Pulmonary artery endothelial cell (primary cell): Measurements from ENCODE around the gene SHC1. TPM values are rescaled to one million over a fixed set of nuclear protein-coding genes. Genes with fewer than 3 reads are reported as not detected.

ENCODE experiments used
- DNase-seq: peaks from one replicate; pipeline ENCODE4 v3.0.0-alpha.2; 2011; ENCODE audit warnings: low read depth, low spot score
- total RNA-seq: library from RNA; depleted of rRNA; stranded (reverse); fragments of >200 nt; gene quantifications from 2 replicates; pipeline ENCODE4 v1.2.3, GENCODE V29; 2014

SHC1 gene
- total RNA-seq, 1 donor from 2014 or later: 186 TPM

- no peak for DNase-seq
Observed at GRCh38 chr1:154957091-154957657, 13.4 kb downstream of the SHC1 start.

GRCh38 chr1:154956544-154956941 is 14.0 kb downstream of the SHC1 start:
- DNase-seq: no peak

- DNase-seq: peak; percentile 67
Observed at GRCh38 chr1:154955718-154956543, 14.6 kb downstream of the SHC1 start, which contains the start of gene PBXIP1. Gene PBXIP1, minus strand, starts transcription at chr1:154956099. Its CDS starts 2,378 bp downstream, at chr1:154953721.

- peak; percentile 73 for DNase-seq
Observed at GRCh38 chr1:154955039-154955717, 15.4 kb downstream of the SHC1 start.

- DNase-seq: no peak
Observed at GRCh38 chr1:154954541-154954940, 16.0 kb downstream of the SHC1 start.

- DNase-seq: no peak
Observed at GRCh38 chr1:154953611-154954038, 16.9 kb downstream of the SHC1 start.

- DNase-seq: no peak
Observed at GRCh38 chr1:154952664-154953063, 17.9 kb downstream of the SHC1 start.

- DNase-seq: no peak
Observed at GRCh38 chr1:154951901-154952657, 18.5 kb downstream of the SHC1 start.

GRCh38 chr1:154948079-154948478 is 22.5 kb downstream of the SHC1 start:
- no peak for DNase-seq

- no peak for DNase-seq
Observed at GRCh38 chr1:154945962-154946850, 24.3 kb downstream of the SHC1 start.

- no peak for DNase-seq
Observed at GRCh38 chr1:154945160-154945961, 25.2 kb downstream of the SHC1 start.

GRCh38 chr1:154944401-154945159 is 26.0 kb downstream of the SHC1 start:
- no peak for DNase-seq

GRCh38 chr1:154943649-154944400 is 26.7 kb downstream of the SHC1 start:
- DNase-seq: no peak

- DNase-seq: no peak
Observed at GRCh38 chr1:154941333-154942013, 29.1 kb downstream of the SHC1 start.

- no peak for DNase-seq
Observed at GRCh38 chr1:154940651-154941194, 29.8 kb downstream of the SHC1 start.

- DNase-seq: no peak
Observed at GRCh38 chr1:154940213-154940560, 30.4 kb downstream of the SHC1 start.

GRCh38 chr1:154938604-154939399 is 31.7 kb downstream of the SHC1 start:
- no peak for DNase-seq
